ENCODE results near the gene QKI.
"Not testable (repeated sequence)": the region's sequence is repeated elsewhere in the genome, so short reads cannot be mapped to it uniquely, and the experiment has no call there.

The QKI gene

GRCh38 chr6:163414117-163414945 is at the start of gene QKI:
Gene QKI (plus strand): TSS chr6:163414718. CDS start chr6:163415194, 476 bp downstream.
- DNase-seq = peak; percentile 89

GRCh38 chr6:163366288-163366687 is 48.2 kb upstream of the QKI start:
- no peak for DNase-seq

DNA sequence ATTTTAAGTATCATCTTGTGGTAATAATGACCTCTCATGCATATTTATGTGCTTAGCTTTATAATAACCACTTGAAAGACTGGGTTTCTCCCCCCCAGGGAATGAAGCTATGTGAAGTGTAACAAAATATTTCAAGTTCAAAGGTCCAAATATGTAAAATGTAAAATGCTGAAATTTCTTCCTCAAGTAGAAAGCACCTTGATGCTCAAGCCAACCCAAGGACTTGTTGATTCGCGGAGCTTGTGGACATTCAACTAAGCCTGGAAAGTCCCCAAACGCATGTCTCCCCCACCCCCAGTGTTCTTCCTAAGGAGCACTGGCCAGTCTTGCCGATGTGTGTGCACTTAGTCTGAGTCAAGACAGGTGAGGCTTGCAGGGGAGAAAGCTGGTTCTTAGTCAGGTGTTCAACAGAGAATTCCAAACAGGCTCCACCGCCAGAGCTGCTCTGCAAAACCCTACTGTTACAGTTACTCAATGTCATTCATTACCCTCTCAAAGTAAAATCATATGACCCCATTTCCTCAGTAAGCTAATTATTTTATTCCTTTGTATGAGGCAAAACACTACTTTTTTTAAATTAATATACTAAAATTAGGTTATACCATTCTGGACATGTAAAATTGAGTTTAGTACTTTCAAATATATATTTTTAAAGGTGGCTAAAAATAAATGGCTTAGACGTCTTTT is 46.9 kb upstream of the QKI start:
- no peak for DNase-seq

DNA sequence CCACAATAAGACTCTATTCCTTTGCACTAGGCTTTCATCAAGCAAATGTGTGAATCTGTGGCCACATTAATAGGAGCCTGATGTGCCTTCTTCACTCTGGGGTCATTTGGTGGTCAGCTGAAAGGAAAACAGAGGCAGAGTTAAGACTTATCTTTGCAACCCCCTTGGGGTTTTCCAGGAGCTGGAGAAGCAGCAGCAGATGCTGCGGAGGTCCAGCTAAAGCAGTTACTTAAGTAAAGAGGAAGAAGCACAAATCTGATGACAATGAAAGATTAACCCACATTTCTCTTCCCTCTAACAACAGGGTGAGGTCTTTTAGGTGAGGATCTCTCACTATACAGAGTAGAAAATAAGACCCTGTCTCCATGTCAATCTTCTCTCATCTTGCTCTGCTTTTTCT is 45.4 kb upstream of the QKI start:
- DNase-seq = no peak

DNA sequence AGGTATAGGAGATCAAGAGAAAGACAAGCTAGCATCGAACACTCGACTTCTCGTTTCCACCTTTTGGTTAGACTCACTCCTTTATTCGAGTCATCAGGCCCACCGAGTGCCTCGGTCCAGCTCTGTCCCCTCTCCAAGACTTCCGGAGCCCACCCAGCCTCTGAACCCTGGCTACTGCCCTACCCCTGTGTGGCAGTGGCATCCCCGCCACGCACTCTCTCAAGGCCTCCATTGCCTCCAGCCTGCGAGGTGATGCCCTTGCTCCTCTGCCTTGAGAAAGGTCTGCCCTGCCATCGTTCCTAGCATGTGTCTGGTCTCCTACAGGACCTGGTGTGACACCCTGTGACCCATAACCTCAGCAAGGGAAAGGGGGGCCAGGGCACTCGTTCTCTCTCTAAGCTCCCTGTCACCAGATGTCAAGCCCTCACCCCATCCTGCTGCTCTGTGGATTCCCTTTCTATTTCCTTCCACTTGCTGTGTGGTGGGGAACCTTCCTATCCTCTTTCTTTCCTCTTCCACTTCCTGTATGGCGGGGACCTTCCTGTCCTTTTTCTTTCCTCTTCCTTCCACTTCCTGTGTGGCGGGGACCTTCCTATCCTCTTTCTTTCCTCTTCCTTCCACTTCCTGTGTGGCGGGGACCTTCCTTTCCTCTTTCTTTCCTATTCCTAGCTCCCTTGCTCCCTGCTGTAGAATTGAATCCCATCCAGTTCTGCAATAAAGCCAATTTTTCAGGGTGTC is 44.7 kb upstream of the QKI start:
- DNase-seq = no peak

DNA sequence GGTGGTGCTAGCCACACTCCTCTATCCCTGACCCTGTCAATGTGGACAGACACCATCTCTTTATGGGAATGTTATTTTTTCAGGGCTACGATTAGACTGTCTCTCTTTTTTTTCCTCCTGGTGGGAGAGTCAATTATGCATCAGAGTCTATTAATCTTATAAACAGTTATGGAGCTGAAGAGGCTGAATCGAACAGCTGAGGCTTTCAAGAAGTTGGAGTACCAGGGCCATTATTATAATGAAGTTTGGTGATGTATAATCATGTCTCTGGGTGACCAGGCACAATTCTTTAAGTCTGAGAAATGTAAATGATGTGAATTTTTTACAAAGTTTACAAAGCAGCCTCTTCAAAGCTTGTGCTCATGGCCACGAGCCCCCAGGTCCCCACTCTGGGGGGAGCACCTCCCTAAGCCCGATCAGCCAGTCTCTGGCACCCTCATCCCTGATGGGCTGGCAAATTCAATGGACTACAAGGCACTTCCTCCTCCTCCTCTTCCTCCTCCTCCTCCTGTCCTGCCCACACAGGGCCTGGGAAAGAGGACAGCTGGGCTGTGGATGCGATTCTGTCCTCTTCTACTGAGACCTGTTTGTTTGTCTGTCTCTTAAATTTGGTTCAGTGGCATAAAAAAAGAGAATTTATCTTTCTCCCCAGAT is 43.9 kb upstream of the QKI start:
- DNase-seq = no peak

- no peak for DNase-seq
Measured at GRCh38 chr6:163371129-163371528, 43.4 kb upstream of the QKI start.

DNA sequence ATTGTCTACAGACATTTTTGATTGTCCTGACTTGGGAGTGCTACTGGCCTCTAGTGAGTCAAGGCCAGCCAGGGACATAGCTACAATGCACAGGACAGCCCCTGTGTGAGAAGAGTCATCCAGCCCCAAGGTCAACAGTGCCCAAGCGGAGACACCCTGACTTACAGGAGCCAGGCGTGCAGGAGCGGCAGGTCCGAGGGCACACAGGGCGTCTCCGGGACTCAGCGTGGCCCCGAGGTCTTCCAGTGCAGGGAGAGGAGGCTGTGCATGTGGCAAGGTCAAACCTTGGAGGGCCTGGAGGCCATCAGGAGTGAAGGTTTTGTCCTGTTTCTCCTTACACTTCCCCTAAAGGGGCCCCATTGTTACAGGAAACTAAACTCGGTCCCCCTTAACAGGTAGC is 41.3 kb upstream of the QKI start:
- no peak for DNase-seq

DNA sequence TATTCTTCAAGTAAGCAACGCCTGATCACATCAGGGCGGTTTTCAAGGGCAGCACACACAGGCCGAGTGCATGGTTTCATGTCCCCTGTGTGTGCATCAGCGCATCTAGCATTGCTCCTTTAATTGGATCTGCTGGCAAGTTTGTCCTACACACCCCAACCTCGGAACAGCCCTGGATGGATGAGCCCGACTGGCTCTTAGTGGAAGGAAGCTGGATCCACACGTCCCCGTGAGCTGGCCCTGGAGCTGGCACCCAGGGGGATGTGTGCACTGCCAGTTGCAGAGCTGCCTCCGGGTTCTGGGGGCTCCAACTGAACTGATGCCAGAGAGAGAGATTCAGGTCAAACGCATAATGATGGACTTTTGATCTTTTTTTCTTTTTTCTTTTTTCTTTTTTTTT is 39.2 kb upstream of the QKI start:
- no peak for DNase-seq

DNA sequence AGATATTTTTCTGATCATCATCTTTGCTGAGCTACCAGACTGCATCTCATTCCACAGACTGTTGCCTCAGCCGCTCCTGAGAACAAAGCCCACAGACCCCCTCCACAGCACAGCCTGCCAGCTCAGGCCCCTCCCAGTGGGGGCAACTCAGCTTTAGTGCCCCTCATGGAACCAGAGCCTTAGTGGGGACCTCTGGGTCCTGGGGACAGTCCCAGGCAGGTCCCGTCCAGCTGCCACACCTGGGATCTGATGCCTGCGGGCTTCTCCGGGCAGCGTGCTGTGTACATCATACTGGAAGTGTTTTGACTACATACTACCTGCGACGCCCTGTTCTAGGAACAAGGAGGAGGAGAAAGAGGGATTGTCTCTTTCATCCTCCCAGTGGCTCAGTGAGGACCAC is 38.3 kb upstream of the QKI start:
- no peak for DNase-seq

GRCh38 chr6:163377561-163377960 is 37.0 kb upstream of the QKI start:
- no peak for DNase-seq

GRCh38 chr6:163380216-163380615 is 34.3 kb upstream of the QKI start:
- no peak for DNase-seq

DNA sequence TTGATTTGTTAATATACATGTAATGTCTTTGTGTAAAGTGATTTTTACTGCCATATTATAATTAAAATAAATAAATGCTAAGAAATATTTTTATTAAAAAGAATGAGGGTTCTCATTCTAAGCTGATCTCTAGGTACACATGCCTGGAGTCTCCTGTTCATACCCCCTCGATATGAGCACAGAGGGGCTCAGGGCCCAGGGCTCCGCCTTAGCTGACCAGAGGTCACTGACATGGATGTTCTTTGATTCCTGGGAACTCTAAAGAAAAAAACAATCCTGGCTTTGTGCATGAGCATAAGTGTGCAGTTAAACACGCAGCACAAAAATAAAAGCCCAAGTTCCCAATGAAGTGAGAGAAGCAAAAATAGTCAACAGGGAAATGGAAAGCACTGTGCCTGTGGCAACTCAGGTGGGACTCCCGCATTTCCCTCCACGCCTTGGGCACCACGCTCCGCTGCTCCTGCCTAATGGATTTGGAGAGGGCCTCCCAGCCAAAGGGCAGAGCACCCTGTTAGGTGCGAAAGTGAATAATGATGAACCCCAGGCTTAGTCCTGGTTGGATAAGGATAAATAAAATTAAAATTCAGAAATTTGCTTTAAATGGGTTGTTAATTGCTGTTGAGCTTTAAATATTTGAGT is 33.3 kb upstream of the QKI start:
- DNase-seq = no peak

GRCh38 chr6:163383396-163383795 is 31.1 kb upstream of the QKI start:
- DNase-seq = not testable (repeated sequence)

GRCh38 chr6:163383912-163384311 is 30.6 kb upstream of the QKI start:
- DNase-seq = no peak

- no peak for DNase-seq
Measured at GRCh38 chr6:163384510-163384909, 30.0 kb upstream of the QKI start.

GRCh38 chr6:163385503-163385902 is 29.0 kb upstream of the QKI start:
- DNase-seq = not testable (repeated sequence)

- no peak for DNase-seq
Measured at GRCh38 chr6:163386329-163386908, 28.1 kb upstream of the QKI start.

DNA sequence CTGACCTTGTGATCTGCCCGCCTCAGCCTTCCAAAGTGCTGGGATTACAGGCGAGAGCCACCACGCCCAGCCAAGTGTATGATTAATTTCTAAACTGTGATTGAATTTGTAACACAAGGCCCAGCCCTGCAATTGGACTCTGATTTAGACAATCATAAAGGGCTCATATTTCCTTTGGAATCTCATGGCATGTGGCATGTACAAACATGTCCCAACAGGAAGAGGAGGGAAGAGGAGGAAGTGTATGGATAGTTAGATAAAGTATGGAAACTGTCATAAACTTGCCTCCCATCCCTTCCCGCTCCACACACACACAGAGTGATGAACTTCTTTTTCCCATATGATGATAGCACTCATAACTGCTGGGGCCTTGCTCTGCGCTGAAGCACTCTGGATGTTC is 27.2 kb upstream of the QKI start:
- no peak for DNase-seq

DNA sequence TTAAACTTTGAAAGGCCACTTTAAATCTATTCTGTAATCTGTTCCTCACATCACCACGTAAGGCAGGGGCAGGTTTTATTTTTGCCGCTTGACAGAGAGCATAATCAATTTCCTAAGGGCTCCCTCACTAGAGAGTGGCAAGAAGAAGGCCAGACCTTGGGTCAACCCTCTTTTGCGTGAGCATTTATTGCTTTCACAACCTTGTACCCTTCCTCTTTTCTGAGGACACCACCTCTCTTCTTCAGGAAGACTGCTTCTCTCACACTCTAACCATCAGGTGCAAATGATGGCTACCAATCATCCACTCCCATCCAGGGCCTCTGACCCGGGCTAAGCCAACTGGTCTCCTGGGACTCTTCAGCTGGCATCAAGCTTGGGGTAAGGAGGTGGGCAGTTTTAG is 25.2 kb upstream of the QKI start:
- DNase-seq = no peak

DNA sequence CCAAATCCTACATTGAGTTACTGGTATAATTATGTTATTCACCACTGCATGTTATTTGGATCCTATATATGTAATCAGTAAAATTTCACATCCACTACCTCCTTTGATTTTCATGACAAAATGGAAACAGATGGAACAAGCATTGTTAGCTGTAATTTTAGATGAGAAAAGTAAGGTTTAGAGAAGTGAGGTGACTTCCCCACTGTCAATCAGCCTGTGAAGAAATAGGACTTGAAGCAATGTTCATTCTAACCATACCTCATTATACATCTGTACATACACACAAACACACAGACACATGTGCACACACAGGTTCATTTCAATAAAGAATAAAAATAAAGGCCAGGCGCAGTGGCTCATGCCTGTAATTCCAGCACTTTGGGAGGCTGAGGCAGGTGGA is 23.7 kb upstream of the QKI start:
- no peak for DNase-seq

DNA sequence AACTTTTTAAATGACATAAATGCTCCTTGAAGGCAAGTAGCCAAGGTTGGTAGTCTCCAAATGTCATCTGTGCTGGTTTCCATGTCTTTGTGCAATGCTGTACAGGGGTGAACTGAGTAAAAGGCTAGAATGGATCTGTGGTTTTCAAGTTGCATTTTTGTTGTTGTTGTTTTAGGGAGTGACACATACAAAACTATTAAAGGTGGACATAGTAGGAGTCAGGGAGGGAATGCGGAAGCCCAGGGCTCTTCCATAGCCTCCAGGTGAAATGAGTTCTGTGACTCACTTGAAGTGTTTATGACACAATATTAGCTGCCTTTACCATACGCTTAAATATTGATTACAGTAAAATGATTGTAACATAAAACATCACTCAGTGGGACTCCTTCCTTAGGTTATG is 22.5 kb upstream of the QKI start:
- DNase-seq = no peak

Data from activated CD4-positive, alpha-beta T cell treated with anti-CD3 and anti-CD28 coated beads, Interleukin-2, Interleukin-6, amounts not matched to agents 100 ng/mL and 50 ng/mL, durations not matched to agents 16 hours and 8 hours (primary cell).